Keratinocyte (primary cell): ENCODE data around the gene REPS1. TPM values are rescaled to one million over a fixed set of nuclear protein-coding genes. Genes with fewer than 3 reads are reported as not detected.

Source experiments
- DNase-seq: peaks from one replicate; pipeline ENCODE4 v3.0.0-alpha.2; 2011; ENCODE audit warnings: low read depth, missing footprints, low spot score
- FAIRE-seq: peaks from 2 replicates; lab custom pipeline; 2011; peaks lifted over from hg19 to GRCh38; lab: Jason Lieb, UNC
- H2AFZ ChIP-seq: 2 replicates; pipeline ENCODE4 v1.6.0; 2012; ENCODE audit warnings: low read length, control low read depth, inconsistent platforms; ENCODE audit not compliant: control insufficient read depth
- H3K27ac ChIP-seq: 2 replicates; pipeline ENCODE4 v1.5.1; 2011; ENCODE audit warnings: low read length; ENCODE audit not compliant: control insufficient read depth, insufficient read depth
- H3K27me3 ChIP-seq: 3 replicates; pipeline ENCODE4 v1.6.0; 2011; ENCODE audit warnings: low read length; ENCODE audit not compliant: control insufficient read depth, insufficient read depth; ENCODE audit errors: extremely low read depth
- H3K36me3 ChIP-seq, 2 experiments: 2 replicates in 1 of 2; 3 replicates in 1 of 2; pipeline ENCODE4 v1.5.1; 2011; ENCODE audit warnings: low read length in 2 of 2, mild to moderate bottlenecking in 1 of 2; ENCODE audit not compliant: control insufficient read depth in 2 of 2, insufficient read depth in 2 of 2; ENCODE audit errors: extremely low read depth in 1 of 2
- H3K4me1 ChIP-seq: 3 replicates; pipeline ENCODE4 v1.5.1; 2011; ENCODE audit warnings: low read length; ENCODE audit not compliant: control insufficient read depth, insufficient read depth; ENCODE audit errors: extremely low read depth
- H3K4me2 ChIP-seq: 3 replicates; pipeline ENCODE4 v1.6.0; 2011; ENCODE audit warnings: low read depth, low read length; ENCODE audit not compliant: control insufficient read depth, insufficient read depth; ENCODE audit errors: extremely low read depth
- H3K4me3 ChIP-seq, 3 experiments: fragments of 200-600 bp in 1 of 3; sonication (generic) in 1 of 3; 2 replicates in 2 of 3; 3 replicates in 1 of 3; pipeline ENCODE4 v1.5.1; 2011 to 2016; ENCODE audit warnings: low read length in 3 of 3, mild to moderate bottlenecking in 3 of 3, control low read depth in 2 of 3, inconsistent platforms in 1 of 3, low read depth in 1 of 3, mixed read lengths in 1 of 3, mixed run types in 1 of 3, moderate library complexity in 1 of 3; ENCODE audit not compliant: control insufficient read depth in 2 of 3, insufficient read depth in 2 of 3; ENCODE audit errors: extremely low read depth in 1 of 3
- H3K79me2 ChIP-seq: 2 replicates; pipeline ENCODE4 v1.6.0; 2012; ENCODE audit warnings: low read length; ENCODE audit not compliant: control insufficient read depth, insufficient read depth
- H3K9ac ChIP-seq: 3 replicates; pipeline ENCODE4 v1.6.0; 2011; ENCODE audit warnings: low read length; ENCODE audit not compliant: control insufficient read depth, insufficient read depth; ENCODE audit errors: extremely low read depth
- H3K9me1 ChIP-seq: 3 replicates; pipeline ENCODE4 v1.6.0; 2011; ENCODE audit warnings: low read length; ENCODE audit not compliant: control insufficient read depth, insufficient read depth; ENCODE audit errors: extremely low read depth
- H3K9me3 ChIP-seq: 2 replicates; pipeline ENCODE4 v1.5.1; 2012; ENCODE audit warnings: low read depth, low read length; ENCODE audit not compliant: control insufficient read depth
- H4K20me1 ChIP-seq: 3 replicates; pipeline ENCODE4 v1.6.0; 2011; ENCODE audit warnings: low read length; ENCODE audit not compliant: control insufficient read depth, insufficient read depth; ENCODE audit errors: extremely low read depth
- EZH2 ChIP-seq: IDR thresholded peaks from one replicate; pipeline ENCODE4 v1.6.1; 2012; ENCODE audit warnings: inconsistent platforms, mild to moderate bottlenecking, low read length, moderate library complexity
- dilution Hi-C: fragments of 300-500 bp; cut with MboI; formaldehyde crosslinking; loops from one replicate; pipeline ENCODE4 v1.7.0; 2020; ENCODE audit warnings: low sequenced_read_pairs; ENCODE audit not compliant: extremely low pct_ligation_motif_present
- polyA minus RNA-seq, 3 experiments: library from RNA; depleted of rRNA, polyadenylated mRNA; stranded (reverse); fragments of >200 nt; gene quantifications; 1 replicate in 1 of 3; 2 replicates in 1 of 3; 3 replicates in 1 of 3; pipeline ENCODE4 v1.2.3, GENCODE V29; 2011
- polyA plus RNA-seq, 5 experiments: library from polyadenylated mRNA; depleted of rRNA in 3 of 5; stranded (reverse) in 3 of 5; stranded (forward) in 1 of 5; unstranded in 1 of 5; fragments of >200 nt; gene quantifications; 1 replicate in 1 of 5; 2 replicates in 3 of 5; 3 replicates in 1 of 5; pipeline versions ENCODE4 v1.2.1 to v1.2.3, GENCODE V29; 2011 to 2012; ENCODE audit warnings: missing spikeins in 2 of 5, low read depth in 1 of 5, low replicate concordance in 1 of 5
- TF ChIP-seq, protein P1 (sequence below), 3 experiments: IDR thresholded peaks in 1 of 3; conservative IDR thresholded peaks in 1 of 3; optimal IDR thresholded peaks in 1 of 3; 2 replicates in 2 of 3; 3 replicates in 1 of 3; pipeline versions ENCODE3 to v1.5.1; 2011; ENCODE audit warnings: low read length in 3 of 3, mild to moderate bottlenecking in 3 of 3, moderate library complexity in 2 of 3, control low read depth in 1 of 3, inconsistent platforms in 1 of 3; ENCODE audit not compliant: insufficient read depth in 2 of 3; ENCODE audit errors: extremely low read depth in 1 of 3

Gene REPS1, protein sequence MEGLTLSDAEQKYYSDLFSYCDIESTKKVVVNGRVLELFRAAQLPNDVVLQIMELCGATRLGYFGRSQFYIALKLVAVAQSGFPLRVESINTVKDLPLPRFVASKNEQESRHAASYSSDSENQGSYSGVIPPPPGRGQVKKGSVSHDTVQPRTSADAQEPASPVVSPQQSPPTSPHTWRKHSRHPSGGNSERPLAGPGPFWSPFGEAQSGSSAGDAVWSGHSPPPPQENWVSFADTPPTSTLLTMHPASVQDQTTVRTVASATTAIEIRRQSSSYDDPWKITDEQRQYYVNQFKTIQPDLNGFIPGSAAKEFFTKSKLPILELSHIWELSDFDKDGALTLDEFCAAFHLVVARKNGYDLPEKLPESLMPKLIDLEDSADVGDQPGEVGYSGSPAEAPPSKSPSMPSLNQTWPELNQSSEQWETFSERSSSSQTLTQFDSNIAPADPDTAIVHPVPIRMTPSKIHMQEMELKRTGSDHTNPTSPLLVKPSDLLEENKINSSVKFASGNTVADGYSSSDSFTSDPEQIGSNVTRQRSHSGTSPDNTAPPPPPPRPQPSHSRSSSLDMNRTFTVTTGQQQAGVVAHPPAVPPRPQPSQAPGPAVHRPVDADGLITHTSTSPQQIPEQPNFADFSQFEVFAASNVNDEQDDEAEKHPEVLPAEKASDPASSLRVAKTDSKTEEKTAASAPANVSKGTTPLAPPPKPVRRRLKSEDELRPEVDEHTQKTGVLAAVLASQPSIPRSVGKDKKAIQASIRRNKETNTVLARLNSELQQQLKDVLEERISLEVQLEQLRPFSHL
- polyA plus RNA-seq (42.9 to 61.3 TPM (median 55.0 TPM) in 3 replicates), polyA minus RNA-seq (35.4 to 79.6 TPM (median 63.7 TPM) in 3 replicates)
- polyA plus RNA-seq (2011; ENCODE audit: low read depth) = 66.3 TPM
- 36.5 and 64.8 TPM in 2 replicates for polyA plus RNA-seq (2011; cell fraction: cytosol; rRNA removed)
- polyA plus RNA-seq (2011; cell fraction: nucleus; rRNA removed) = 56.1 and 60.5 TPM in 2 replicates
- 35.5 and 49.1 TPM in 2 replicates for polyA plus RNA-seq (2012; ENCODE audit: low replicate concordance)
- polyA minus RNA-seq (2011; cell fraction: cytosol; rRNA and poly(A)+ RNA removed) = 42.8 TPM
- polyA minus RNA-seq (2011; cell fraction: nucleus; rRNA and poly(A)+ RNA removed) = 42.2 and 78.7 TPM in 2 replicates

DNA sequence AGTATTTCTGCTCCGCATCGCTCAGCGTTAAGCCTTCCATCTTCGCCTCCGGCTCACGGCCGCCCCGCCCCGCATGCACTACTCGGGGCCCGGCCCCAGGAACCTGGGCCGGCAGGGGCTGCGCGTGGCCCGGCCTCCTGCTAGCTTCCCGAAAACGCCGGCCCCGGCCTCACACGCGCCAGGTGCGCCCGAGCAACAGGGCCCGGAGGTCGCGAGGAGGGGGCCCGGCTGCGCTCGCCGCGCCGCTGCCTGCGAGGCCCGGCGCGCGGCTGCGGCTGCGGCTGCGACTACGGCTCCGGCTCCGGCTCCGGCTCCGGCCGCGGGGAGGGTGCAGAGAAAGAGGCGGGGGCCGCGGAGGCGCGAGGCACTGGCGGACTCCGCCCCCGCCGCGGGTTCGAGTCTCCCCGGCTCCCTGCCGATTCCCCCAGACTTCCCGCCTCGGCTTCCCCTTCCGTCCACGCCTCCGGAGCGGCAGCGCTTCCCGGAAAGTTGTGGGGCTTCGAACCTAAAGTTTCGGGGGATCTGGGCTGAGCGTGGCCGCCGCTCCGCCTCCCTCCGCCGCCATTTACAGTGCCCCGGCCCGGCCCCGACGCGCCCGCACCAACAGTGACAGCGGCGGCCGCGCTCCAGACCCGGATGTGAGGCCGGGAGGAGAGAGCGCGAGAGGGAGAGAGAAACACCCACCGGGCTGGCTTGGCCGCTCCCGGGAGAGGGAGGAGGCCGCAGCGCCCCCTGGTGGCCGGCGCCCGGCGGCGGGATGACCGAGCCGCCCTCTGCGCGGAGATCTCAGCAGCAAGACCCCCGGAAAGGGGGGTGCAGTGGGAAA, at the start of gene REPS1:
TSS of gene REPS1 (minus strand) at position 611 of the 826 bp plus-strand sequence. CDS start at position 40, 571 bp downstream.
- peaks cover 3% of the 10 kb centered on the region for H3K9me1 ChIP-seq
- H3K4me1 ChIP-seq = peaks cover 28% of the 10 kb centered on the region
- peaks cover 51% of the 10 kb centered on the region for H3K79me2 ChIP-seq
- FAIRE-seq (no peak), DNase-seq (no peak)
- H3K27ac ChIP-seq = peak within 1 kb of the TSS; percentile 81
- TF ChIP-seq EZH2 = no peak
- TF ChIP-seq, protein P1, sequence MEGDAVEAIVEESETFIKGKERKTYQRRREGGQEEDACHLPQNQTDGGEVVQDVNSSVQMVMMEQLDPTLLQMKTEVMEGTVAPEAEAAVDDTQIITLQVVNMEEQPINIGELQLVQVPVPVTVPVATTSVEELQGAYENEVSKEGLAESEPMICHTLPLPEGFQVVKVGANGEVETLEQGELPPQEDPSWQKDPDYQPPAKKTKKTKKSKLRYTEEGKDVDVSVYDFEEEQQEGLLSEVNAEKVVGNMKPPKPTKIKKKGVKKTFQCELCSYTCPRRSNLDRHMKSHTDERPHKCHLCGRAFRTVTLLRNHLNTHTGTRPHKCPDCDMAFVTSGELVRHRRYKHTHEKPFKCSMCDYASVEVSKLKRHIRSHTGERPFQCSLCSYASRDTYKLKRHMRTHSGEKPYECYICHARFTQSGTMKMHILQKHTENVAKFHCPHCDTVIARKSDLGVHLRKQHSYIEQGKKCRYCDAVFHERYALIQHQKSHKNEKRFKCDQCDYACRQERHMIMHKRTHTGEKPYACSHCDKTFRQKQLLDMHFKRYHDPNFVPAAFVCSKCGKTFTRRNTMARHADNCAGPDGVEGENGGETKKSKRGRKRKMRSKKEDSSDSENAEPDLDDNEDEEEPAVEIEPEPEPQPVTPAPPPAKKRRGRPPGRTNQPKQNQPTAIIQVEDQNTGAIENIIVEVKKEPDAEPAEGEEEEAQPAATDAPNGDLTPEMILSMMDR (optimal IDR thresholded peaks at IDR 0.05 in 1 of 3, IDR thresholded peaks at IDR 0.05 in 1 of 3, conservative IDR thresholded peaks at IDR 0.05 in 1 of 3; ENCODE audit: extremely low read depth in 1 of 3, insufficient read depth in 2 of 3, low read length in 3 of 3) = peak; percentile 63 to 95 (median 85)
- dilution Hi-C loops = no loop called here
- H3K27me3 ChIP-seq = no peaks in the 10 kb centered on the region
- peak within 1 kb of the TSS; percentile 97 for H2AFZ ChIP-seq
- peaks cover 2% of the 10 kb centered on the region for H4K20me1 ChIP-seq
- peak within 1 kb of the TSS; percentile 94 for H3K9ac ChIP-seq
- no peaks in the 10 kb centered on the region for H3K36me3 ChIP-seq
- H3K9me3 ChIP-seq = no peaks in the 10 kb centered on the region
- peak within 1 kb of the TSS; percentile 94 for H3K4me2 ChIP-seq
- H3K4me3 ChIP-seq = peak within 1 kb of the TSS; percentile 81 to 95 (median 92)

DNA sequence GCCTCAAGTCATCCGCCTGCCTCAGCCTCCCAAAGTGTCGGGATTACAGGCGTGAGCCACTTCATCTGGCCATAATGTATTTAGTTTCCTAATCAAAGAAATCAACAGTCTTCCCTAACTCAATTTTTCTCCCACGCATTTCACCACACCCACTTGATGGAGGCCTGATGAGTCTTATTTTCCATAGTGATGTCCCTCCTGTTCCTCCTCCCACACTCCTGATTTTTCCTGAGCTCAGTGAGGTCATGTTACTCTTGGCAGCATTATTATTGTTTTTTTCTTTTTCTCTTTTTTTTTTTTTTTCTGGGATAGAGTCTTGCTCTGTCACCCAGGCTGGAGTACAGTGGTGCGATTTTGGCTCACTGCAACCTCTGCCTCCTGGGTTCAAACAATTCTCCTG, 49.4 kb upstream of the REPS1 start:
- dilution Hi-C loops = no loop called here
- no peak overlapping the region for H2AFZ ChIP-seq

More for the DNA sequence above, 49.4 kb upstream of the REPS1 start:
- H3K9me3 ChIP-seq = no peaks in the 10 kb centered on the region
- no peaks in the 10 kb centered on the region for H3K9me1 ChIP-seq
- no peak for FAIRE-seq
- peaks cover 13 to 16% of the 10 kb centered on the region in 2 experiments for H3K36me3 ChIP-seq
- no peak overlapping the region for H3K9ac ChIP-seq
- H3K4me2 ChIP-seq = no peak overlapping the region
- H3K4me3 ChIP-seq = no peak overlapping the region
- H4K20me1 ChIP-seq = no peaks in the 10 kb centered on the region
- no peaks in the 10 kb centered on the region for H3K4me1 ChIP-seq
- peaks cover 12% of the 10 kb centered on the region for H3K79me2 ChIP-seq
- DNase-seq = no peak
- H3K27me3 ChIP-seq = no peaks in the 10 kb centered on the region
- TF ChIP-seq, protein P1 (optimal IDR thresholded peaks at IDR 0.05 in 1 of 3, IDR thresholded peaks at IDR 0.05 in 1 of 3, conservative IDR thresholded peaks at IDR 0.05 in 1 of 3; ENCODE audit: extremely low read depth in 1 of 3, insufficient read depth in 2 of 3, low read length in 3 of 3) = no peak
- TF ChIP-seq EZH2 = no peak
- no peak overlapping the region for H3K27ac ChIP-seq
